ENCODE measurements around the gene LY86. TPM values are rescaled to one million over a fixed set of nuclear protein-coding genes. Genes with fewer than 3 reads are reported as not detected.

LY86 gene
- total and polyA plus RNA-seq, 9 donors: 1.3 to 13.8 (median 2.3) TPM

GRCh38 chr6:6560909-6561308 lies 27.6 kb upstream of the LY86 start:
- intact Hi-C loops (cut with DNase I): no loop called here

GRCh38 chr6:6564154-6564553 lies 24.4 kb upstream of the LY86 start:
- no peaks in the 10 kb centered on the region for H3K9me3 ChIP-seq
- WGBS, 3 donors: 77 to 81% (median 79%) methylated on average over 5 of the region's 5 CpGs
- DNase-seq: no peak
- H3K36me3 ChIP-seq: no peaks in the 10 kb centered on the region
- intact Hi-C loops (cut with DNase I): no loop called here
- H3K27ac ChIP-seq: no peak overlapping the region
- no peaks in the 10 kb centered on the region for H3K4me1 ChIP-seq (ENCODE audit: insufficient read depth)
- no peaks in the 10 kb centered on the region for H3K27me3 ChIP-seq
- TF ChIP-seq EP300 (IDR thresholded peaks at IDR 0.05) (no peak), CTCF (IDR thresholded peaks at IDR 0.05) (no peak), POLR2A (IDR thresholded peaks at IDR 0.05) (no peak)
- H3K4me3 ChIP-seq: no peak overlapping the region

More at GRCh38 chr6:6560909-6561308, 27.6 kb upstream of the LY86 start:
- Histone ChIP-seq H3K9me3 (no peaks in the 10 kb centered on the region), H3K27ac (no peak overlapping the region), H3K36me3 (no peaks in the 10 kb centered on the region), H3K27me3 (no peaks in the 10 kb centered on the region), H3K4me3 (no peak overlapping the region), H3K4me1 (ENCODE audit: insufficient read depth) (no peaks in the 10 kb centered on the region)
- 47 to 61% (median 57%) methylated on average over 3 of the region's 3 CpGs for WGBS, 3 donors
- no peak for TF ChIP-seq CTCF (IDR thresholded peaks at IDR 0.05)
- no peak for TF ChIP-seq EP300 (IDR thresholded peaks at IDR 0.05)
- TF ChIP-seq POLR2A (IDR thresholded peaks at IDR 0.05): no peak
- no peak for DNase-seq

GRCh38 chr6:6565069-6565468 lies 23.5 kb upstream of the LY86 start:
- no peaks in the 10 kb centered on the region for H3K4me1 ChIP-seq (ENCODE audit: insufficient read depth)
- DNase-seq: no peak
- no peak overlapping the region for H3K27ac ChIP-seq
- no peak for TF ChIP-seq CTCF (IDR thresholded peaks at IDR 0.05)
- H3K4me3 ChIP-seq: no peak overlapping the region
- H3K27me3 ChIP-seq: no peaks in the 10 kb centered on the region
- 71 to 88% (median 76%) methylated on average over 4 of the region's 4 CpGs for WGBS, 3 donors
- no peaks in the 10 kb centered on the region for H3K9me3 ChIP-seq
- H3K36me3 ChIP-seq: no peaks in the 10 kb centered on the region
- intact Hi-C loops (cut with DNase I): no loop called here

- Histone ChIP-seq H3K9me3 (no peaks in the 10 kb centered on the region), H3K27ac (no peak overlapping the region), H3K4me1 (ENCODE audit: insufficient read depth) (no peaks in the 10 kb centered on the region), H3K4me3 (no peak overlapping the region), H3K27me3 (no peaks in the 10 kb centered on the region), H3K36me3 (no peaks in the 10 kb centered on the region)
- WGBS, 3 donors: 19 to 44% (median 34%) methylated on average over 3 of the region's 3 CpGs
- no peak for DNase-seq
- TF ChIP-seq POLR2A (IDR thresholded peaks at IDR 0.05) (no peak), CTCF (IDR thresholded peaks at IDR 0.05) (no peak), EP300 (IDR thresholded peaks at IDR 0.05) (no peak)
- intact Hi-C loops (cut with DNase I): no loop called here
Observed at GRCh38 chr6:6565488-6565887, 23.0 kb upstream of the LY86 start.

- Histone ChIP-seq H3K4me1 (ENCODE audit: insufficient read depth) (no peaks in the 10 kb centered on the region), H3K36me3 (no peaks in the 10 kb centered on the region), H3K27me3 (no peaks in the 10 kb centered on the region), H3K9me3 (no peaks in the 10 kb centered on the region), H3K4me3 (no peak overlapping the region), H3K27ac (no peak overlapping the region)
- no peak for TF ChIP-seq EP300 (IDR thresholded peaks at IDR 0.05)
- no peak for TF ChIP-seq CTCF (IDR thresholded peaks at IDR 0.05)
- no peak for TF ChIP-seq POLR2A (IDR thresholded peaks at IDR 0.05)
- DNase-seq: no peak
- WGBS, 3 donors: 81 to 87% (median 82%) methylated on average over 4 of the region's 4 CpGs
- intact Hi-C loops (cut with DNase I): no loop called here
Observed at GRCh38 chr6:6566766-6567165, 21.8 kb upstream of the LY86 start.
